Hematopoietic multipotent progenitor cell treated with erythropoietin and hydrocortisone succinate and interleukin-3 and kit ligand, for 4 days (in vitro differentiated cells): ENCODE data around the gene TPCN2.

ENCODE experiments used
- DNase-seq: peaks from one replicate; pipeline ENCODE4 v3.0.0-alpha.2; 2015

The TPCN2 gene

DNA sequence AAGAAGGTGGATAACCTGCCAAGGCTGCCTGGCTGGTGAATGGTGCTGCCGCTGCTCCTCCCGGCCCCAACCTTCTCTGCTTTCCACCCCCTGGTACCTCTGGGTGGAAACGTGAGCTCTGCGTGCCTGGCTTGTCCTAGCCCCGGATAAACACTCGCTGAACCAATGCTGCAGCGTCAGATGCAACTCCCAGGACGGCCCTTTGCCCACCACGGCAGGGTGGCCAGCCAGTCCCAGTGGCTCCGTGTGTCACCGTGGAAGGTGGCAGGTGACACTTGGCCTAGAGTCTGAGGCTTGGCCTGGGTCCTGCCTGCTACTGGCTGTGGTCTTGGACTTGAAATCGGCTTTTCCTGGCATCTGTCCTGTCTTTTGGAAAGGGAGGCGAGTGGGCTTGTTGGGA, 47.7 kb downstream of the TPCN2 start:
- DNase-seq, result no peak

DNA sequence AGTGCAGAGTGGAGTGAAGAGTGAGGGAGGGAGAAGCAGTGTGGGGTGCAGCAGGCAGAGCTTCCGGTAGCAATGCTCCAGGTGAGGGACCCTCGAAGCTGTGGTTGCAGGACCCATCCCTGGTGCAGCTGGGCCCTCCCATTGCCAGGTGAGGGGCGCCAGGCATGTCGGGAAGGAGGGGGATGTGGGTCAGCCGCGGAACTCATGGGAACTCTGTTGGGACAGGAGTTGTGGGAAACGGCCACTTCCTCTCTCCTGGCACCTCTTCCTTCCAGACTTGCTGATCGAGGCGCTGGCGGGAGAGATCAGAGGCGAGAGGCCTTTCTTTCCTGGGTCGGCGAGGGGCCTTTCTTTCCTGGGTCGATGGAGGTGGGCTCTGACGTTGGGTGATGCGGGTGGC, 48.5 kb downstream of the TPCN2 start:
- no peak for DNase-seq

DNA sequence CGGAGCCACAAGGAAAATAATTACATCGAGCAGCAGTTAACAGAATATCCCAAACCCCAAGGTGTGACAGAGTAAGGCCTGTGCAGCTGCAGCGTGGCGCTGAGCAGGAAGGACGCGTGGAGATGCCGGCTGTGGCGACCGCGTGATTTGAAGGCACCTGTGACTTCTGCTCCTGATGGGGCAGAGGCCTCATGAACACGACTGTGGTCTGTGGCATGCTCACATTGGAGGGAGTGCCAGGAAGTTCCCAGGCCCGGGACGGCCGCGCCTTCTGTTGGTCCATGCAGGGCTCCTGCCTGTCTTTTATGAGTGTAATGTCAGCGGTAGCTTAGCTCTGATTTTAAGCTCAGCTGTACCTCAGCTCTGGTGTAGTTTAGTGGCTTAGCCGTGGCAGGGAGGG, 50.4 kb downstream of the TPCN2 start:
- DNase-seq, result no peak

DNA sequence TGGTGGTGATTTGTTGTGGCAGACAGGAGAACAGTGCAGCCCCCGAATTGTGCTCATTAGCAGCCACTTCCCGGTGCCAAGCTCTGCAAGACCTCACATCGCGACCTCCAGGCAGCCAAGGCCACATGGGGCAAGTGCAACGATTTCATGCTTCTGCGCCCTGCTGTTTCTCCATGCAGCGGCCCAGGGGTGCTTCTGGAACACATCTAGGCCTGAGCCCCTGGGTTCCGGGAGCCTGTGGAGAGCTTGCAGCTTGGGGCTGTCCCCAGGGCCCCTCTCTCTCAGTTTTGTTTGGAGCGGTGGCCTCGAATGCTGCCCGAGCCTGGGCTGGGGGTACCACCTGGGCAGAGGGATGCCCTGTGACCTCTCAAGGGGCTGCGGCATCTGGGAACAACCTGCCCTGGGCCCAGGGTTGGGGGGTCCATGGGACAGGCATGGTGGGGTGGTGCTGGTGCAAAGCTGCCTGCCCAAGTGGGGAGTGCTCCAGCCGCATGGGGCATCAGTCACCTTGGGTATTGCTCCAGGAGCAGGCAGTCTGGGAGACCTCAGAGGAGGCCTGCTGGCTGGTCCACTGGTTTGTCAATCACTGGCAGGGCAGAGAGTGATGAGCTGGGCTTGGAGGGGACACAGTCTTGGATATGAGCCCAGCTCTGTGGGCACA, 51.9 kb downstream of the TPCN2 start:
- DNase-seq, result no peak

DNA sequence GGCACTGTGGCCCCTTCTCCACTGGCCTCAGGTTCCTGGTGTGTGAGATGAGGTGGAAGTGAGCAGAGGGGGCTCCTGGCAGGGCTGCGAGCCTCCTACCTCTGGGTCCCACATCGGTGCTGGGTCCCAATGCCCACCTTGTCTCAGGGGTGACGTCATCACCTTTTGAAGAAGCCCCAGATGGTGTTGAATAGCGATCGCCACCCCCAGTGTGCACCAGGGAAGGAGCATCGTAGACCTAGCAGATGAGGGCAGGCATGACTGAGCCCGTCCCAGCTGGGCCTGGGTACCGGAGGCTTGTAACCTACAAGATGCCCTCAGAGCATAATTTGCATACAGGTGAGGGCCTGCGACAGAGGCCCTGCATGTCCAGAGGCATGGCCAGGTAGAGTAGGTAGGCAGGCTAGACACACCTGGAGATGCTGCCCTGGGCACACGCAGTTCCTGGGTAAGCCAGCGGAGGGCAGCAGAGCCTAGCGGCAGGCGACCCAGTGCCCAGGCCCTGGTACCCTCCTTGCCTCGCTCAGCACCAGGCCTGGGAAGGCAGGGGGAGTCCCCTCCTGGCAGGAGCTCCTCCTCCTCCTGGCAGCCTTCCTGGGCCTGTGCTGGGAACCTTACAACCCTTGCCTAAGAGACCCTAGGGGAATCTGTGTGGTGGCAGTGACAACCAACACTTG, 52.5 kb downstream of the TPCN2 start:
- DNase-seq, result peak; percentile 75

DNA sequence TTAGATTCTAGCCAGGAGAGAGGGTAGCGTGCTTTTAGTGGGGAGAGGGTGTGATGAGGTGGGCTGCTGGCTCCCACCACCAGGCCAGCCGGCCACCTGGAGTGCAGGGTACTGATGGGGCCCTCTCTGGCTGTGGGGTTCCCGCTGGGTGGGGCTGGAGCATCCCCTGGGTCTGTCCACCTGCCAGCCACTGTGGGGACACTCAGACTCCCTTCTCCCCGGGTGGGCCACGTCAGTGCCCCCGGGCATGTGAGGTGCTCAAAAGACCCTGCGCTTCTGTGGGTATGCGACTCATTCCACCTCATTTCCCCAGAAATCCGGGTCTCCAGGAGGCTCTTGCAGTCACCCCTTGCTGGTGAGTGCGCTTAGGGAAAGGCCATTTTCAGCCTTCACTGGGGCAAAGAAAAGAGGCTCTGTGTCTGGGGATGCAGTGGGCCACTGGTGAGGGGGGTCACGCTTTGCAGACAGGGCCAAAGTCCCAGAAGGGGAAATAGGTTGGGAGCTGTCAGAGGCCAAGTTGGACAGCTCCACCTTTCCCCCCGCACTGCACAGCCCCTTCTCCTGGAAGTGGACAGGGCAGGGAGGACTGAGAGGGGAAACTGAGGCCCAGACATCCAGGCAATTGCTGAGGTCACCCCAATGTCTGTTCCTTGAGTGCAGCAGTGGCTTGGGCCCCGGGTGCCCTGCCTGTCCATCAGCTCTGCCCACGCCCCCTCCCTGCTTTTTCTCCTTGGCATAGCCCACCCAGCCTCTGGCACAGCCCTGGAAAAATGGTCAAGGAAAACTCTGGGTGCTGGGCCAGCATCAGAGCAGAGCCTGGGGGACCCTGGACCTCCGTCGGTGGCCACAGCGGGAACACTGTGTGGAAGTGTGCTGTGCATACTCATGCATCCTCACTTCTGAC, 53.3 kb downstream of the TPCN2 start:
- DNase-seq, result no peak

DNA sequence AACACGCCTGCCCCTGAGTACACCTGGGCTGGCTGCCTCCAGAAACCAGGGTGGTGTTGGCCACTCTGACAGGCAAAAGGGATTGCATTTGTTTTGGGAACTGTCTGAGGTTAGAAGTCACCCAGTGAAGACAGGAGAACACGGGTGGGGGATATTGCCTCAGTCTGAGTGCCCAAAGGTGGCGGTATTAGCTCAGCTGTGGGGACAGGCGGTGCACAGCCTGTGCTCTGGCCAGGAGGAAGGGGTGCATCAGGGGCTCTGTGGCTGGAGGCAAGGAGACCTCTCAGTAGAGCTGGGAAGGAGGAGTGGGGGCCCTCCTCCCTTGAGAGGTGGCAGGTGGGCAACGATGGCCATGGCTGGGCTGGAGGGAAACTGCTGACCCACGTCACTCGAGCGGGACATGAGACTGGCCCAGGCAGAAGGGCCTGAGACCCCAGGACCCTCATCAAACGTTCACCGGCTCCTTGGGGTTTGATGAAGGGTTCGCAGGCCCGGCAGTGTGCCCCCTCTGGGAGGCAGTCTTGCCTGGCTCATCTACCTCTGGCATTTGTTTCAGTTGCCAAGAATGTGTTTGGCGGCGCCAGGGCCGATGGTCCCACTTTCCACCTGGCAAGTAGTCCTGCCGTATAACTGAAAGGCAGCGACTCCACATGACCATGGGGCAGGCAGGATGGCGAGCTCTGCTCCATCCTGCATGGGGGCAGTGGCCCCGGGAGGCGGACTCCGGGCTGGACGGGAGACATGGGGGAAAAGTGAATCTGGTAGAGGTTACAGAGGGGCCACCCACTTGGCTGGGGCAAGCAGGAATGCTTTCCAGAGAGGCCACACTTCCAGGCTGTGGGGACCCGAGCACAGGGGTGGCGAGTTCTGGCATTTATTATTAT, 54.2 kb downstream of the TPCN2 start:
- peak; percentile 50 for DNase-seq

DNA sequence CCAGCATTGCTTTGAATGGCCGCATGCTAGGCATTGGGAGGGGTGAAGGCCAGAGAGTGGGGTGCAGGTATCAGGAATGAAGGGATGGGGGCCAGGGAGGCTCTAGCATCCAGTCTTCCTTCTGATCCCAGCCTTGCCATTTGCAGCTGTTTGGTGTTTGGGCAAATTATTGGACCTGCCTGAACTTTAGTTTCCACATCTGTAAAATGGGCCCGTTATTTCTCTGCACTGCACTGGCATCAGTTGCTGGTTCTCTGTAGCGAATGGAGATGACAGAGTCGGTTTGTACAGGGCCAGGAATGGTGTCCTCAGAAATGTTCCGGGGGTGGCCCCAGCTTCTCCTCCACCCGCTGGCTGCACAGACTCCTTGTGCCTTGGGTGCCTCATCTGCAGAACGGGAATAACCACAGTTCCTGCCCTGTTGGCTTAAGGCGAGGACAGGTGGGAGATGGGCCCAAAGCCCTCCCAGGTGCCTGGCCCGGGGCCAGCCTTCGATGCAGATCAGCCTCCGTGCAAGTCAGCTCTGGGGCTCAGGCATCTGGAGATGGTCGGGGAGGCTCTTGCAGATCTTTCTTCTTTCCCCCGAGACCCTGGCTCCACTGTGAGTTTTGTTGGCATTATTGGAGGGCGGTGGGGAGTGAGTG, 55.6 kb downstream of the TPCN2 start:
- DNase-seq, result no peak

DNA sequence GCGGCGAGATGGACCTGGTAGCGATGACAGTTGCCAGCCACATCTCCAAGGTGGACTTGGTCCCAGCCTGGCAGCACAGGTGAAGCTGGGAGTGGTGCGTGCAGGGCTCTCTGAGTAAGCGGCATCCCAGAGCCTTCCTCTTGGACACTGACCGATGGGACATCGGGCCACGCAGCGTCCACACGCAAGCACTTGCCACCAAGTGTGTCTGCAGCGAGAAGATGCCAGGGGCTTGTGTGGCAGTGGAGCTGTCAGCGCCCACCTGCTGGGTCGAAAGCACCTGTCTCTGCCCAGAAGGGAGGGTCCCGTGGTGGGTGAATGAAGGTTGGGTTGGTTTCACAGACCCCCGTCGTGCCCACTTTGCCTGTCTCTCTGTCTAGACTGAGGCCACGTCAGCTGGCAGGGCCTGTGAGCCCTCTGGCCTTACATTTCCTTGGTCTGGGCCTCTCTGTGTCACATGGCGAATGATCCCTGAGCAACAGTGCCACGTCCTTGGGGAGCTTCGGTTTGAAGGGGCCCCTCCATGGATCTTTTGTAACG, 56.2 kb downstream of the TPCN2 start:
- no peak for DNase-seq

DNA sequence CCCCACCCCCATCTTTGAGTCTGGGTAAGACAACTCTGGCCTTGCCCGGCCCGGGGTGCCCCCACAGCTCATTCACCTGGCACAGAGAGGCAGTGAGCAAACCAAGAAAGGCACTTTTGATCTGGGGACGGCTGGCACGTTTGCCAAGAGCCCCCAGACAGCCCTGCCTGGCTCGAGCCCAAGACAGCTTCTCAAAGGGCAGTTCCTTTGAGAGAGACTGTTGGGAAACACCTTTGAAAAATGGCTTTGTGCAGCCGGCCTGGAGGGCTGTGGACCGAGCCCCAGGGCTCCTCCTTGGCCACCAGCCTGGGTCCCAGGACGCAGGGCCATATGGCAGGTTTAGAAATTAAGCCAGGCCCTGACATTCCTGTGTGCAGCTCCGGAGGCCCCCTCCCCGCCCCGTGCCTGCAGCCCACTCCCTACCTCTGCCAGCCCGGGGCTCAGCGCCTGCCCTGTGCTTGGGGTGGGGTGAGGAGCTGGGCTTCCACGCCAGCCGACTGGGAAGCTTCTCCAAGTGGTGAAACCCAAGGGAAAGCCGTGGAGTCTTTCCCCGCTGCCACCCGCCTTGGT, 56.8 kb downstream of the TPCN2 start:
- no peak for DNase-seq

DNA sequence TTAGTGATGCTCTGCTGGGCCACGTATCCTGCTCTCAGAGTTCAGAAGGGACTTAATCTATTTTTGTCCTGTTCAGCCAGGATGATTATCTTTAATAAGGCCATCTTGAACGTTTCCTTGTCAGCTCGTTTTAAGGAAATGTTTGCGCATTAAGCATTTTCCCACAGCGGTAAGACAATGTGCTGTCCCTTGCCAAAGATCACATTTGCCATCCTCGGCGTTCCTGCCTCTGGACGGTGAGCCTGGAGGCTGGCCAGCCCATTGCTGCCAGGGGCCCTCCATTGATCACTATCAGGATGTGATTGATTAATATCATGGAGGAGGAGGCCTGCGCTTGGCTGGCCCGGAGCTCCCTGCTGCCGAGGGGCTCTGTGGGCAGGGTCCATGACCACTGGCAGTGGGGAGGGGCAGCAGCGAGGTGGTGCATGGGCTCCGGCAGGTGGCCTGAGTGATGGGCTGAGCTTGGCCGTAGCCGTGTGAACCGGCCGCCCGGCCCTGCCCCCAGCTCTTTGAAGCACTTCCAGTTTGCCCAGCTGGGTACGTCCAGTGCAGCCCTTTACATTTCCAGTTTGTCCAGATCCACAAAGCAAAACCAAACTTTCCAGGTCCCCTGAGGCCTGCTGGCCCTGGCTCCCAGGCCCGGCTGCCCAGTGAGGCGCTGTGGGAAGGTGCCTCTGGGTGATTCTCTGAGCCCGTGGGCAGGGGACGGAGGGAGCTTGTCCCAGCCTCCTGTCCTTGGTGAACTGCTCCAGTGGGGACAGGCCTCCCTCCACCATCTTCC, 57.5 kb downstream of the TPCN2 start:
- no peak for DNase-seq

DNA sequence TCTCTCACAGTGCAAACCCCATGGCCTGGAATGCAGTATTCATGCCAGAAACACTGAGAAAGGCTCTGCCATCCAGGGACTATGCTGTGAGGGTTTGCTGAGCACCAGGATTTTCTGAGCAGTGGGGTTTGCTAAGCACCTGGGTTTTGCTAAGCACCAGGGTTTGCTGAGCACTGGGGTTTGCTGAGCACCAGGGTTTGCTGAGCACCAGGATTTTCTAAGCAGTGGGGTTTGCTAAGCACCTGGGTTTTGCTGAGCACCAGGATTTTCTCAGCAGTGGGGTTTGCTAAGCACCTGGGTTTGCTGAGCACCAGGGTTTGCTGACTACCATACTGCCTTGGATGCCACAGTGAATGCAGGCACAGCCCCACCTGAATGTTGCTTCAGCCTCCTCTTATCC, 58.7 kb downstream of the TPCN2 start:
- no peak for DNase-seq

DNA sequence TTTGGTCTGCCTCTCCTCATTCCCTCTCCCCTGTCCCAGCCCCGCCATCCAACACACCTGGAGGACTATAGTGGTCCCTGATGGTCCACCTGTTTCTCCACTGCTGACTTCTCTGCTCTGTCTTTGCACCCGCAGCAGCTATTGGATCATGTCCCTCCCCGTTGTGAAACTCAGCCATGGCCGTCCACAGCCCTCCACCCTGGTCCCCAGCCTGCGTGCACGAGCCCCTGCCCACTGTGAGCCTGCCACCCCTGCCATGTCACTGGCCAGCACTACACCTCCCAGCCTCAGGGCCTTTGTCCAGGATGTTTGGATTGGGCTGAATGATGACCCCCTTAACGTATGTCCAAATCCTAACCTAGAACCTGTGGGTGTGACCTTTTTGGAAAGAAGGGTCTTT, 59.3 kb downstream of the TPCN2 start:
- DNase-seq, result no peak

DNA sequence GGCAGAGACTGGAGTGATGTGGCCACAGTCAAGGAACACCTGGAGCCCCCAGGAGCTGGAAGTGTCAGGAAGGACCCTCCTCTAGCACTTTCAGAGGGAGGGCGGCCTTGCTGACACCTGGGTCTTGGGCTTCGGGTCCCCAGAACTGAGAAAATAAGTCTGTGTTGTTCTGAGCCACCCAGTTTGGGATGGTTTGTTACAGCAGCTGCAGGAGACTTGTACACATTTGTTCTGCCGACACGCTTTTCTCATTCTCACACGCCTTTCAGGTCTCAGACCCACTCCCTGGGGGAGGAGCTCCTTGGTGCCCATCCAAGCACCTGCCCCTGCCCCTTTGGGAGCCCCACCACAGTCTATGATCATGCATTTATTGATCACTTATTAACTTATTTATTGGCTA, 59.8 kb downstream of the TPCN2 start:
- DNase-seq, result no peak

DNA sequence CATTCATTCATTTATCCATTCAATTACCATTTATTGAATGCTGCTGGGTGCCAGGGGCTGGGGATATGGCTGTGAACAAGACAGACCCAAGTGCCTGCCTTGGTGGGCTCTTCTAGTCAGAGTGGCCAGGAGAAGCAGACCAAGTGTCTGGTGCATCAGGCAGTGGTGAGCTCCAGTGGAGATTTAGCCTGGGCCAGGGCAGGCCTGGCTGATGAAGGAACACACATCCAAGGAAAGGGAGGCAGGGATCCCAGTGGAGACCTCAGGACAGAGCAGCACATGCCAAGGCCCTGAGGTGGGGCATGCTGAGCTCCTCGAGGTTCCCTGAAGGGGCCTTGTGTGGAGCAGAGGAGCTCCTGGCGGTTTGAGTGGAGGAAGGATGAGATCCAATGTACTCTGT, 60.4 kb downstream of the TPCN2 start:
- DNase-seq, result no peak

DNA sequence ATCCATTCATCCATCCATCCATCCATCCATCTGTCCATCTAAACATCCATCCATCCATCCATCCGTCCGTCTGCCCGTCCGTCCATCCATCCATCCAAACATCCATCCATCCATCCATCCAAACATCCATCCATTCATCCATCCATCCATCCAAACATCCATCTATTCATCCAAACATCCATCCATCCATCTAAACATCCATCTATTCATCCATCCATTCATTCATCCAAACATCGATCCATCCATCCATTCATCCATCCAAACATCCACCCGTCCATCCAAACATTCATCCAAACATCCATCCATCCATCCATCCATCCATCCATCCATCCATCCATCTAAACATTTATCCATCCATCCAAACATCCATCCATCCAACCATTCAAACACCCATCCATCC, 61.7 kb downstream of the TPCN2 start:
- DNase-seq, result no peak

DNA sequence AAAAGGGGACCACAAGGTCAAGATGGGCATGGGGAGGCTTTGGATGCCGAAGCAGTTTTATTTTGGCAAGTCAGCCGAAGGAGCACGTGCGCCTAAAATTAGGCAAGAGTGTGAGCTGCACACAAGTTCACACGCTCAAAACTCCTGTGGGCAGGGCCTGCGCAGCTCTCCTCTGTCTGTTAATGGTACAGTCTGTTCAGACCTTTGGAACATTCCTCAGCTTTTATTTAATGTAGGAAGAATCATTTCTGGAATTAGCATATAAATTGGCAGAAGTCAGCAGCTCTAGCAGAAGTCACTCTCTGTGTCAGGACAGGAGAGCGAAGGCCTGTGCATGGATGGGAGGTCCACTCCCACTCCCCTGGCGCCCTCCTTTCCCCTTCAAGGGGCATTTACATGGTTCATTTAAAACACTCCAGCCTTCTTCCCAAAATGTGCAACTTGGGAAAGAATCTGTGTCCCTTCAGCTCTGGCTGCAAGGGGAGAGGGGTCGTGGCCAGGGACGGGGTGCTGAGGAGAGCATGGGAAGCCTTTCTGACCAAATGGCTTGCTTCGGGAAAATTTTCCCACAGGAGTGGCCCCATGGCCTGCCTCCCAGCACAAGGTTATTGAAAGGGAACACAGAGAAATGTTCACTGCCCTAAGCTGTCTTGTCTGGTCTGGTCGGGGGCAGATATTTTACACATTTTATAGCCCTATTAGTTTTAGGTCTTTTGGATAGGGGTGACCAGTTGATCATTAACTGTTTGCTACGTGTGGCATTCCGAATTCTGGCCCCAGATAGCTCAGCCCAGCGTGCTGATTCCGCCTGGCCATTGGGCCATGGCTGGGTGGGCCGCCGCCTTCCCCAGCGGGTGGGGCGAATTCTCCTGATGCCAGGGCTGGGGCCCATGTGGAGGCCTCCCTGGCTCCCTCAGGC, 63.2 kb downstream of the TPCN2 start:
- no peak for DNase-seq

DNA sequence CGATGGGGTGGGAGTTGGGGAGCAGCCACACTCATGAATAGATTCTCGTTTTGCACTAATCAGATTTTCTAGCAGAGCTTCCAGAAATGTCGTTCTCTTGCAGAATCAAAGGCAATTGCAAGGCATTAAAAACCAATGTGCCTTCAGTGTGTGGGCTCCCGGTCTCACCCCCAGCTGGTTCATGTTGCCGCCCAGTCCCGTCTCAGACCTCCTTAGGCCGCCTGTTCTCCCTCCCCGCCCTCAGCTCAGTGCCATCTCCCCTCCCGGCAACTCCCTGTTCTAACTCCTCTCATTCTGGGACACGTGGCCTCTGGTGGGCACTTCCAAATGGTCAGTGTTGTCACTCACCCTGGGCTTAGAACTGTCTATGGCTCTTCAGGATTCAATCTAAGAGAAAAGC, 64.5 kb downstream of the TPCN2 start:
- DNase-seq, result no peak

DNA sequence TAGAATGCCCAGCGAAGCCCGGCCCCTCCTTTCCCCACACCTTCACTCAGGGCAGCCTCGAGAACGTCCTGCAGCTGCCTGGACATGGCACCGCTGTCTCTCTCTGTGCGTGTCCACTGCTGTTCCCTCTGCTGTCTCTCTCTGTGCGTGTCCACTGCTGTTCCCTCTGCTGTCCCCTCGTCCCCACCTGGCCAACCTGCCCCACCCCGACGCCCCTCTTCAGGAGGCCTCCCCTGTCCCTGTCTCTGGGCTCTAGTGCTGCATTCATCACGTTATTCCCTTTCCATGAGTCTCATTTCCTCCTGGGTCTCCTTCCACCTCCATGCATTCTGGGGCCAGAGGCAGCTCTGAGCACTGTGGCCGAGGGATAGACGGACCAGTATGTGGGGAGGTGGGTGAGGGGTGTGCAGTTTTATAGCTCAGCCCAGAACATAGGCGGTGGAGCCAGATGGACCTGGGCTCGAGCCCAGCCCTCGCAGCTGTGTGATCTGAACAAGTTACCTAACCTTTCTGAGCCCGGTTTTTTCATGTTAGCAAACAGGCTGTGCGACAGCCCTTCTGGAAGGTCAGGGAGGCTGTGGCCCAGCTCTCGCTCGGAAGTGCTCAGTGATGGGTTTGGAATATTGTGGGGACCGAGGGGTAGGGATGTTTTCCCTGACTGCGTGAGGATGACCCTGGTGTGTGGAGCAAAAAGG, 65.1 kb downstream of the TPCN2 start:
- no peak for DNase-seq
